Stimulated activated CD4-positive, alpha-beta T cell treated with anti-CD3 and anti-CD28 coated beads, Interleukin-1b, Interleukin-23, amount 100 ng/mL, for 4 hours (primary cell): ENCODE results near the gene NAA20.
"Not testable (repeated sequence)": the region's sequence is repeated elsewhere in the genome, so short reads cannot be mapped to it uniquely, and the experiment has no call there.

Experiments
- DNase-seq, 2 donors: peaks; one replicate each; pipeline ENCODE4 v3.0.0-alpha.2; 2020; ENCODE audit warnings: low read depth in 2 of 2

The NAA20 gene

GRCh38 chr20:19991854-19992253 is 25.3 kb upstream of the NAA20 start:
- no peak for DNase-seq

- DNase-seq = no peak
Observed at GRCh38 chr20:19992996-19993908, 23.9 kb upstream of the NAA20 start.

GRCh38 chr20:19993958-19994669 is 23.0 kb upstream of the NAA20 start:
- DNase-seq = no peak

GRCh38 chr20:19995220-19995863 is 21.8 kb upstream of the NAA20 start:
- peak in 1 of 2 donors; percentile 6 for DNase-seq

GRCh38 chr20:19996222-19996621 is 20.9 kb upstream of the NAA20 start:
- DNase-seq = no peak

- no peak for DNase-seq
Observed at GRCh38 chr20:19996917-19997316, 20.2 kb upstream of the NAA20 start.

GRCh38 chr20:19998990-19999705 is 18.0 kb upstream of the NAA20 start:
- DNase-seq = no peak

GRCh38 chr20:20000211-20000968 is 16.8 kb upstream of the NAA20 start:
- no peak for DNase-seq

GRCh38 chr20:20002101-20002998 is 14.8 kb upstream of the NAA20 start:
- DNase-seq = no peak

- no peak for DNase-seq
Observed at GRCh38 chr20:20003031-20003954, 13.9 kb upstream of the NAA20 start.

- DNase-seq = not testable (repeated sequence)
Observed at GRCh38 chr20:20003955-20004322, 13.2 kb upstream of the NAA20 start.

GRCh38 chr20:20005342-20005741 is 11.8 kb upstream of the NAA20 start:
- no peak for DNase-seq

- no peak for DNase-seq
Observed at GRCh38 chr20:20009784-20010253, 7.3 kb upstream of the NAA20 start.

- no peak for DNase-seq
Observed at GRCh38 chr20:20010639-20011500, 6.3 kb upstream of the NAA20 start.

GRCh38 chr20:20012541-20012940 is 4.6 kb upstream of the NAA20 start:
- no peak for DNase-seq

GRCh38 chr20:20014659-20015058 is 2.5 kb upstream of the NAA20 start:
- no peak for DNase-seq

GRCh38 chr20:20017844-20018185 is 653 bp downstream of the NAA20 start:
- no peak for DNase-seq

- DNase-seq = no peak
Observed at GRCh38 chr20:20018366-20018765, 1.2 kb downstream of the NAA20 start.
